ENCODE data around the gene FLCN. TPM values are rescaled to one million over a fixed set of nuclear protein-coding genes. Genes with fewer than 3 reads are reported as not detected.
"Not testable (repeated sequence)": the region's sequence is repeated elsewhere in the genome, so short reads cannot be mapped to it uniquely, and the experiment has no call there.

FLCN gene
- total RNA-seq, 1 experiment from 2014 or later, result 35.3 TPM

DNA sequence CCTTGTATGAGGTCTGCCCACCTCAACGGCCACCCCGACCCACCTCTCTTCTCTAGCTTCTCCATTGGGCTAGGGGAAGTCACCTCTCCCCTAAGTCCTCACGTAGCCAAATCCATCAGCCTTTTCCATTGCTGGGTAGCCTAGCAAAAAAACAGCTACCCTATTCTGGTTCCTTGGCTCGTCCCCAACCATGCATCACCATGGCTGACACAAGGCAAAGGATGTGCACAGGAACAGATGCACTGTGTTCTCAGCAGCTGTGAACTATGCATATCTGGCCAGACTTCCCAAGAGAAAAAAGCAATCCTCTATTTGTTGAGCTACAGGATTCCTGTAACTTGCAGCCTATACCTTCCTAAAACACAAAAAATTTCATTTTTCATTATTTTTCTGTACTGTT lies 22.0 kb upstream of the FLCN start:
- no peaks in the 10 kb centered on the region for H3K4me1 Mint-ChIP-seq (ENCODE audit: low read depth, unreplicated experiment)
- DNase-seq, result no peak
- no peaks in the 10 kb centered on the region for H3K9me3 Mint-ChIP-seq (ENCODE audit: low read depth, unreplicated experiment)
- H3K27ac Mint-ChIP-seq (ENCODE audit: unreplicated experiment), result no peak overlapping the region
- intact Hi-C loops (cut with micrococcal nuclease; ENCODE audit: unreplicated experiment), result no loop called here
- peaks cover 36% of the 10 kb centered on the region for H3K36me3 Mint-ChIP-seq (ENCODE audit: insufficient read depth, unreplicated experiment)
- BruUV-seq (replicated peaks), result no TSS peak
- H3K27me3 Mint-ChIP-seq (ENCODE audit: unreplicated experiment), result no peaks in the 10 kb centered on the region
- TF ChIP-seq, protein P1, sequence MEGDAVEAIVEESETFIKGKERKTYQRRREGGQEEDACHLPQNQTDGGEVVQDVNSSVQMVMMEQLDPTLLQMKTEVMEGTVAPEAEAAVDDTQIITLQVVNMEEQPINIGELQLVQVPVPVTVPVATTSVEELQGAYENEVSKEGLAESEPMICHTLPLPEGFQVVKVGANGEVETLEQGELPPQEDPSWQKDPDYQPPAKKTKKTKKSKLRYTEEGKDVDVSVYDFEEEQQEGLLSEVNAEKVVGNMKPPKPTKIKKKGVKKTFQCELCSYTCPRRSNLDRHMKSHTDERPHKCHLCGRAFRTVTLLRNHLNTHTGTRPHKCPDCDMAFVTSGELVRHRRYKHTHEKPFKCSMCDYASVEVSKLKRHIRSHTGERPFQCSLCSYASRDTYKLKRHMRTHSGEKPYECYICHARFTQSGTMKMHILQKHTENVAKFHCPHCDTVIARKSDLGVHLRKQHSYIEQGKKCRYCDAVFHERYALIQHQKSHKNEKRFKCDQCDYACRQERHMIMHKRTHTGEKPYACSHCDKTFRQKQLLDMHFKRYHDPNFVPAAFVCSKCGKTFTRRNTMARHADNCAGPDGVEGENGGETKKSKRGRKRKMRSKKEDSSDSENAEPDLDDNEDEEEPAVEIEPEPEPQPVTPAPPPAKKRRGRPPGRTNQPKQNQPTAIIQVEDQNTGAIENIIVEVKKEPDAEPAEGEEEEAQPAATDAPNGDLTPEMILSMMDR (IDR thresholded peaks at IDR 0.05; ENCODE audit: unreplicated experiment), result no peak
- CTCF ChIA-PET, result no interaction called here
- no peak overlapping the region for H3K4me3 Mint-ChIP-seq (ENCODE audit: low read depth, unreplicated experiment)

- no peak for DNase-seq
- Mint-ChIP-seq H3K27ac (ENCODE audit: unreplicated experiment) (no peak overlapping the region), H3K4me3 (ENCODE audit: low read depth, unreplicated experiment) (no peak overlapping the region), H3K9me3 (ENCODE audit: low read depth, unreplicated experiment) (no peaks in the 10 kb centered on the region), H3K4me1 (ENCODE audit: low read depth, unreplicated experiment) (no peaks in the 10 kb centered on the region), H3K27me3 (ENCODE audit: unreplicated experiment) (no peaks in the 10 kb centered on the region), H3K36me3 (ENCODE audit: insufficient read depth, unreplicated experiment) (peaks cover 46% of the 10 kb centered on the region)
- no TSS peak for BruUV-seq (replicated peaks)
- TF ChIP-seq, protein P1 (IDR thresholded peaks at IDR 0.05; ENCODE audit: unreplicated experiment), result no peak
- CTCF ChIA-PET, result no interaction called here
- intact Hi-C loops (cut with micrococcal nuclease; ENCODE audit: unreplicated experiment), result no loop called here
These were observed 21.0 kb upstream of the FLCN start for GRCh38 chr17:17258011-17258410.

DNA sequence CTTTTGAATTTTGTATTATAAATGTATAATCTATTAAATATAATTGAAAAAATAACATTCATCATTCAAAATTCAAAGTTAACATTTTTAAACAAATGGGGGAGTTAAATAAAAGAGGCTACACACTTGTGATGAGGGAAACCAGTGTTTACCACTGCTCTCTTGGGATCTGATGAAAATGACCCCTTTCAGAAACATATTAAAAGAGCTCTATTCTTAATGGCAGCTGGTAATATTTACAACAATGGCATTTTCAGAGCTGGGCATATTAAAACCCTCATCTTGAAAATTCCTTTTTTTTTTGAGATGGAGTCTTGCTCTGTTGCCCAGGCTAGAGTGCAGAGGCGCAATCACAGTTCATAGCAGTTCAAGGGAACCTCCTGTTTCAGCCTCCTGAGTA lies 19.3 kb upstream of the FLCN start:
- H3K27ac Mint-ChIP-seq (ENCODE audit: unreplicated experiment), result no peak overlapping the region
- H3K4me3 Mint-ChIP-seq (ENCODE audit: low read depth, unreplicated experiment), result no peak overlapping the region
- intact Hi-C loops (cut with micrococcal nuclease; ENCODE audit: unreplicated experiment), result no loop called here
- no peaks in the 10 kb centered on the region for H3K9me3 Mint-ChIP-seq (ENCODE audit: low read depth, unreplicated experiment)
- no TSS peak for BruUV-seq (replicated peaks)
- no peak for DNase-seq
- CTCF ChIA-PET, result no interaction called here
- TF ChIP-seq, protein P1 (IDR thresholded peaks at IDR 0.05; ENCODE audit: unreplicated experiment), result no peak
- no peaks in the 10 kb centered on the region for H3K27me3 Mint-ChIP-seq (ENCODE audit: unreplicated experiment)
- H3K36me3 Mint-ChIP-seq (ENCODE audit: insufficient read depth, unreplicated experiment), result peaks cover 46% of the 10 kb centered on the region
- H3K4me1 Mint-ChIP-seq (ENCODE audit: low read depth, unreplicated experiment), result no peaks in the 10 kb centered on the region

DNA sequence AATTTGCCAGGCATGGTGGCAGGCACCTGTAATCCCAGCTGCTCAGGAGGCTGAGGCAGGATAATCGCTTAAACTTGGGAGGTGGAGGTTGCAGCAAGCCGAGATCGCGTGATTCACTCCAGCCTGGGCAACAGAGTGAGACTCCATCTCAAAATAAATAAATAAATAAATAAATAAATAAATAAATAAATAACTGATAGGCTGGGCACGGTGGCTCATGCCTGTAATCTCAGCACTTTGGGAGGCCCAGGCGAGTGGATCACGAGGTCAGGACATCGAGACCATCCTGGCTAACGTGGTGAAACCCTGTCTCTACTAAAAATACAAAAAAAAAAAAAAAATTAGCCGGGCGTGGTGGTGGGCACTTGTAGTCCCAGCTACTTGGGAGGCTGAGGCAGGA lies 18.7 kb upstream of the FLCN start:
- intact Hi-C loops (cut with micrococcal nuclease; ENCODE audit: unreplicated experiment); H3K27ac Mint-ChIP-seq (ENCODE audit: unreplicated experiment); DNase-seq; BruUV-seq (replicated peaks); H3K4me1 Mint-ChIP-seq (ENCODE audit: low read depth, unreplicated experiment); H3K9me3 Mint-ChIP-seq (ENCODE audit: low read depth, unreplicated experiment); CTCF ChIA-PET; H3K4me3 Mint-ChIP-seq (ENCODE audit: low read depth, unreplicated experiment); H3K27me3 Mint-ChIP-seq (ENCODE audit: unreplicated experiment): not testable (repeated sequence)
- H3K36me3 Mint-ChIP-seq (ENCODE audit: insufficient read depth, unreplicated experiment), result peaks cover 43% of the 10 kb centered on the region

DNA sequence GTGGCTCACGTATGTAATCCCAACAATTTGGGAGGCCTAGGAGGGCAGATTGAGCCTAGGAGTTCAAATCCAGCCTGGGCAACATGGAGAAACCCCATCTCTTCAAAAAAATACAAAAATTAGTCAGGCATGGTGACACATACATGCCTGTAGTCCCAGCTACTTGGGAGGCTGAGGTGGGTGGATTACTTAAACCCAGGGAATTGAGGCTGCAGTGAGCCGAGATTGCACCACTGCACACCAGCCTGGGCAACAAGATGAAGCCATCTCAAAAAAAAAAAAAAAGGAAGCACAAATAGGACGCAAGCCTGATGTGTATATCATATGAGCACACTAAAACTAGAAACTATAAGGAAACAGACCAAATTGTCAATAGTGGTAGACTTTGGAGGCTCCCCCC lies 17.1 kb upstream of the FLCN start:
- TF ChIP-seq, protein P1 (IDR thresholded peaks at IDR 0.05; ENCODE audit: unreplicated experiment), result no peak
- DNase-seq, result no peak
- Mint-ChIP-seq H3K27ac (ENCODE audit: unreplicated experiment) (no peak overlapping the region), H3K36me3 (ENCODE audit: insufficient read depth, unreplicated experiment) (peaks cover 39% of the 10 kb centered on the region), H3K9me3 (ENCODE audit: low read depth, unreplicated experiment) (no peaks in the 10 kb centered on the region), H3K27me3 (ENCODE audit: unreplicated experiment) (no peaks in the 10 kb centered on the region), H3K4me1 (ENCODE audit: low read depth, unreplicated experiment) (no peaks in the 10 kb centered on the region), H3K4me3 (ENCODE audit: low read depth, unreplicated experiment) (no peak overlapping the region)
- intact Hi-C loops (cut with micrococcal nuclease; ENCODE audit: unreplicated experiment), result no loop called here
- CTCF ChIA-PET, result no interaction called here
- no TSS peak for BruUV-seq (replicated peaks)

Measured in Calu3 (cell line).